ENCODE results near the gene LAMTOR2.

- TF ChIP-seq CTCF (IDR thresholded peaks at IDR 0.05; ENCODE audit: insufficient read depth, low read depth, low read length) (no peak), EZH2 (IDR thresholded peaks at IDR 0.05; ENCODE audit: insufficient read depth, low read length) (no peak)
Observed at GRCh38 chr1:156019946-156020292, 34.7 kb upstream of the LAMTOR2 start.
